Gastrocnemius medialis (tissue), 4 donors: ENCODE data around the gene SMARCD3.

Source experiments
- CTCF ChIP-seq, 5 experiments: fragments of 450-650 bp in 3 of 5; fragments of 200-600 bp in 2 of 5; sonication (generic) in 2 of 5; IDR thresholded peaks in 4 of 5; conservative IDR thresholded peaks in 1 of 5; 1 replicate in 4 of 5; 2 replicates in 1 of 5; pipeline ENCODE4 v1.5.1; 2016 to 2019; ENCODE audit warnings: antibody characterized with exemption in 5 of 5, mild to moderate bottlenecking in 3 of 5, moderate library complexity in 3 of 5
- POLR2A ChIP-seq, 2 donors: fragments of 450-650 bp; IDR thresholded peaks; one replicate each; pipeline ENCODE4 v1.6.1; 2017; ENCODE audit warnings: antibody characterized with exemption in 2 of 2, mild to moderate bottlenecking in 2 of 2, moderate library complexity in 2 of 2

- TF ChIP-seq POLR2A (IDR thresholded peaks at IDR 0.05), result no peak
- no peak for TF ChIP-seq CTCF (IDR thresholded peaks at IDR 0.05 in 4 of 5, conservative IDR thresholded peaks at IDR 0.05 in 1 of 5)
Measured at GRCh38 chr7:151209588-151209987, 38.9 kb downstream of the SMARCD3 start.
